Endodermal cell (in vitro differentiated cells): ENCODE results near the gene SMIM14. TPM values are rescaled to one million over a fixed set of nuclear protein-coding genes. Genes with fewer than 3 reads are reported as not detected.

Experiments
- DNase-seq: peaks from one replicate; pipeline ENCODE4 v3.0.0-alpha.2; 2017
- H3K27ac ChIP-seq: 2 replicates; pipeline ENCODE4 v1.5.1; 2013; ENCODE audit warnings: mild to moderate bottlenecking, low read depth, low read length, moderate library complexity
- H3K27me3 ChIP-seq: 2 replicates; pipeline ENCODE4 v1.6.1; 2013; ENCODE audit warnings: mild to moderate bottlenecking, low read length, moderate library complexity; ENCODE audit not compliant: insufficient read depth, control insufficient read depth, poor library complexity, severe bottlenecking
- H3K36me3 ChIP-seq: 2 replicates; pipeline ENCODE4 v1.7.0; 2013; ENCODE audit warnings: mild to moderate bottlenecking, low read length, moderate library complexity; ENCODE audit not compliant: control insufficient read depth, insufficient read depth
- H3K4me1 ChIP-seq: one replicate; pipeline ENCODE4 v1.7.0; 2013; ENCODE audit warnings: low read length; ENCODE audit not compliant: control insufficient read depth, insufficient read depth
- H3K4me3 ChIP-seq: 2 replicates; pipeline ENCODE4 v1.5.1; 2013; ENCODE audit warnings: mild to moderate bottlenecking, low read length, moderate library complexity
- H3K9ac ChIP-seq: 2 replicates; pipeline ENCODE4 v1.6.1; 2013; ENCODE audit warnings: mild to moderate bottlenecking, low read length, moderate library complexity; ENCODE audit not compliant: poor library complexity, severe bottlenecking; ENCODE audit errors: extremely low read depth
- H3K9me3 ChIP-seq: 2 replicates; pipeline ENCODE4 v1.6.1; 2013; ENCODE audit warnings: mild to moderate bottlenecking, low read length, moderate library complexity; ENCODE audit not compliant: control insufficient read depth
- H3K27ac Mint-ChIP-seq: 2 replicates; pipeline ENCODE4 v1.8.0; 2020; ENCODE audit warnings: mixed read lengths
- H3K27me3 Mint-ChIP-seq: 2 replicates; pipeline ENCODE4 v1.8.0; 2021; ENCODE audit warnings: mild to moderate bottlenecking, mixed read lengths; ENCODE audit not compliant: insufficient read depth
- H3K36me3 Mint-ChIP-seq: 2 replicates; pipeline ENCODE4 v1.8.0; 2020; ENCODE audit warnings: low read depth, mixed read lengths
- H3K4me1 Mint-ChIP-seq: 2 replicates; pipeline ENCODE4 v1.8.0; 2020; ENCODE audit warnings: mixed read lengths
- H3K4me3 Mint-ChIP-seq: 2 replicates; pipeline ENCODE4 v1.8.0; 2020; ENCODE audit warnings: mild to moderate bottlenecking, moderate library complexity, mixed read lengths
- H3K9me3 Mint-ChIP-seq: 2 replicates; pipeline ENCODE4 v1.8.0; 2020; ENCODE audit warnings: mild to moderate bottlenecking, mixed read lengths
- CTCF ChIP-seq: fragments of 200-600 bp; sonication (generic); conservative IDR thresholded peaks from 2 replicates; pipeline ENCODE4 v1.5.0; 2021; ENCODE audit warnings: antibody characterized with exemption, mild to moderate bottlenecking
- WGBS, 2 experiments: methylation state at CpG; one replicate each; pipeline versions ENCODE4 v1.1.5 to v1.1.7; 2013; ENCODE audit warnings: missing lambda C conversion rate in 2 of 2, mixed read lengths in 1 of 2; ENCODE audit not compliant: insufficient coverage in 1 of 2, insufficient read length in 1 of 2; 5-methylcytosine and 5-hydroxymethylcytosine counted together
- total RNA-seq, 2 donors: library from RNA; stranded (reverse); fragmentation: NEBNext Ultra II Directional in 1 of 2; extraction: Animal tissue kit (Norgen Biotek cat#: 25700) in 1 of 2; gene quantifications; 2 replicates in 1 of 2; 3 replicates in 1 of 2; pipeline ENCODE4 v1.2.1, GENCODE V29; 2021

Gene SMIM14
- total RNA-seq, 2 donors from 2014 or later = 24.3 to 24.6 TPM

DNA sequence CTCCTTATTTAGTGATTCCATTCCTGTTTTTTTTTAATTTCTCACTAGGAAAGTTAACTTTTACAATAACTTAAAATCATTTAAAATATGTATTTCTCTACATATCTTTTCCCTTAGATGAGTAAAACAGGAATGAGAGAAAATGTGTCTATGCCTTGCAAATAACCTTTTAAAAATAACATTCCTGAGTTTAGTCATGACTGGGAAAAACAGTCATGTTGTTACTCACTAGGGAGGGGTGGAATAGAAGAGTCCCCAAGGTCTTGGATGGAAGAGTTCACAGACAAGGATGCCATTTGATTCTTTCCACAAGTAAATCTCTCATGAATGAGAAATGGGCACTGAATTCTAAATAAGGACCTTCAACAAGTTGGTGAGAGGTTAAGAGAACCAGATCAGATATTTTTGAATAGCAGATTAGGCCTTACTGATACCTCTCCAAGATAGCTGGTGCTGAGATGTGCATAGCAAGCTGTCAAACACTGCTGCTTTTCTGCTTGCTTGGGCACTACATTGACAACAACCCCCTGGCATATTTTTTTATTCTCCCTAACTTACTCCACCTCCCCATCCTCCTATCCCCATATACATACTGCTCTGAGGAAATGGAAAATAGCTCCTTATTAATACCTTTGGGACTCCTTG lies 136.5 kb downstream of the SMIM14 start:
- no peaks in the 10 kb centered on the region for H3K27me3 Mint-ChIP-seq
- Histone ChIP-seq H3K36me3 (peaks cover 84% of the 10 kb centered on the region), H3K4me3 (no peak overlapping the region), H3K27ac (no peak overlapping the region), H3K27me3 (no peaks in the 10 kb centered on the region), H3K4me1 (no peaks in the 10 kb centered on the region), H3K9ac (no peak overlapping the region), H3K9me3 (no peaks in the 10 kb centered on the region)
- no peak overlapping the region for H3K4me3 Mint-ChIP-seq
- H3K27ac Mint-ChIP-seq = no peak overlapping the region
- H3K9me3 Mint-ChIP-seq = no peaks in the 10 kb centered on the region
- no peak for DNase-seq
- TF ChIP-seq CTCF = no peak
- no peaks in the 10 kb centered on the region for H3K4me1 Mint-ChIP-seq
- peaks cover 73% of the 10 kb centered on the region for H3K36me3 Mint-ChIP-seq

DNA sequence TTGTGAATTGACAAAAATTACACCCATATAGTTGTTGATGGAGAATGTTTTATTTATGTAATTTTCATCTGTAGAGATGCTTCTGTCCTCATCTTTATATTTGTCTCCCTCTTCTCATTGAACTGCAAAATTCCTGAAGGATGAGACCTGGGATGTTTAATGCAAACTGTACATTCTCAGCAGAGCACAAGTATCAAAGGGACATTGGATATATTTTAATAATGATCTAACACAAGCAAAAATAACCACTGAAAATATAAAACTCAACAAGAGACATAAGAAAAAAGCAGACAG lies 140.0 kb downstream of the SMIM14 start:
- TF ChIP-seq CTCF = no peak
- no peaks in the 10 kb centered on the region for H3K4me1 ChIP-seq
- Mint-ChIP-seq H3K4me3 (no peak overlapping the region), H3K27me3 (no peaks in the 10 kb centered on the region), H3K4me1 (no peaks in the 10 kb centered on the region), H3K27ac (no peak overlapping the region), H3K9me3 (no peaks in the 10 kb centered on the region), H3K36me3 (peaks cover 42% of the 10 kb centered on the region)
- peaks cover 51% of the 10 kb centered on the region for H3K36me3 ChIP-seq
- DNase-seq = no peak
- no peaks in the 10 kb centered on the region for H3K9me3 ChIP-seq
- H3K9ac ChIP-seq = no peak overlapping the region
- H3K27me3 ChIP-seq = no peaks in the 10 kb centered on the region
- H3K4me3 ChIP-seq = no peak overlapping the region
- no peak overlapping the region for H3K27ac ChIP-seq

- no peaks in the 10 kb centered on the region for H3K9me3 Mint-ChIP-seq
- WGBS, 2 experiments = 88 to 91% methylated on average over 1 of the region's 1 CpG
These were observed 140.5 kb downstream of the SMIM14 start for GRCh38 chr4:39497909-39498726.

More at GRCh38 chr4:39497909-39498726, 140.5 kb downstream of the SMIM14 start:
- H3K4me1 ChIP-seq = no peaks in the 10 kb centered on the region
- no peaks in the 10 kb centered on the region for H3K4me1 Mint-ChIP-seq
- H3K36me3 ChIP-seq = peaks cover 46% of the 10 kb centered on the region
- no peak for TF ChIP-seq CTCF
- H3K4me3 Mint-ChIP-seq = no peak overlapping the region
- H3K27me3 ChIP-seq = no peaks in the 10 kb centered on the region
- peaks cover 37% of the 10 kb centered on the region for H3K36me3 Mint-ChIP-seq
- no peak overlapping the region for H3K9ac ChIP-seq
- H3K27me3 Mint-ChIP-seq = no peaks in the 10 kb centered on the region
- H3K9me3 ChIP-seq = no peaks in the 10 kb centered on the region
- H3K4me3 ChIP-seq = no peak overlapping the region
- no peak overlapping the region for H3K27ac ChIP-seq
- no peak overlapping the region for H3K27ac Mint-ChIP-seq
- DNase-seq = no peak

Other genes with a start within 250 kb of the SMIM14 start
- under 1 TPM in 1 of 2 donors, not detected in 1; 0.09 TPM for gene KLB, start 231.9 kb downstream of the SMIM14 start, total RNA-seq
- gene RPL9, start 179.9 kb downstream of the SMIM14 start, total RNA-seq = 1,000 to 10,000 TPM; 1,341 to 1,760 TPM
- 10 to 100 TPM; 17.6 to 17.9 TPM for gene LIAS, start 179.8 kb downstream of the SMIM14 start, total RNA-seq
- 100 to 1,000 TPM; 137 to 141 TPM for gene UGDH, start 111.4 kb downstream of the SMIM14 start, total RNA-seq
- gene UBE2K, start 59.3 kb upstream of the SMIM14 start, total RNA-seq = 100 to 1,000 TPM; 139 to 143 TPM